DOHH2 (cell line): ENCODE measurements around the gene MADD.

Experiments
- H3F3A ChIP-seq: fragments of 200-600 bp; sonication (generic), shearing (Covaris generic); 2 replicates; pipeline ENCODE4 v1.6.0; 2016; ENCODE audit warnings: antibody characterized with exemption, mild to moderate bottlenecking; ENCODE audit not compliant: control insufficient read depth, insufficient read depth
- H3K27ac ChIP-seq: fragments of 200-600 bp; sonication (generic); 2 replicates; pipeline ENCODE4 v1.5.1; 2014; ENCODE audit warnings: low read depth, mild to moderate bottlenecking, low read length, moderate library complexity
- H3K27me3 ChIP-seq: fragments of 200-600 bp; sonication (generic); 2 replicates; pipeline ENCODE4 v1.6.1; 2014; ENCODE audit warnings: mild to moderate bottlenecking, low read length, mixed read lengths; ENCODE audit not compliant: control insufficient read depth
- H3K36me3 ChIP-seq: fragments of 200-600 bp; sonication (generic); 2 replicates; pipeline ENCODE4 v1.6.1; 2014; ENCODE audit warnings: mild to moderate bottlenecking, low read length, moderate library complexity, mixed read lengths; ENCODE audit not compliant: control insufficient read depth
- H3K4me1 ChIP-seq: fragments of 200-600 bp; sonication (generic); 2 replicates; pipeline ENCODE4 v1.6.1; 2014; ENCODE audit warnings: mild to moderate bottlenecking, low read length, mixed read lengths; ENCODE audit not compliant: control insufficient read depth
- H3K4me2 ChIP-seq: fragments of 200-600 bp; sonication (generic); 2 replicates; pipeline ENCODE4 v1.6.0; 2014; ENCODE audit warnings: mild to moderate bottlenecking, low read length, moderate library complexity
- H3K4me3 ChIP-seq: fragments of 200-600 bp; sonication (generic); 2 replicates; pipeline ENCODE4 v1.5.1; 2014; ENCODE audit warnings: mild to moderate bottlenecking, low read length, mixed read lengths
- H3K79me2 ChIP-seq: fragments of 200-600 bp; sonication (generic); 2 replicates; pipeline ENCODE4 v1.6.1; 2014; ENCODE audit warnings: mild to moderate bottlenecking, low read length, mixed read lengths; ENCODE audit not compliant: control insufficient read depth
- H3K9me2 ChIP-seq: fragments of 200-600 bp; sonication (generic); replicated peaks from 2 replicates; pipeline ENCODE4 v1.6.1; 2014; ENCODE audit warnings: mild to moderate bottlenecking, low read length, mixed read lengths; ENCODE audit not compliant: control insufficient read depth
- H3K9me3 ChIP-seq: fragments of 200-600 bp; sonication (generic); 2 replicates; pipeline ENCODE4 v1.6.1; 2014; ENCODE audit warnings: antibody characterized with exemption, low read length, mixed read lengths; ENCODE audit not compliant: control insufficient read depth, insufficient read depth
- H4K20me1 ChIP-seq: fragments of 200-600 bp; sonication (generic); 2 replicates; pipeline ENCODE4 v1.6.0; 2014; ENCODE audit warnings: low read depth, mild to moderate bottlenecking, antibody characterized with exemption, low read length, moderate library complexity; ENCODE audit not compliant: control insufficient read depth, insufficient read depth
- EZH2phosphoT487 ChIP-seq: fragments of 200-600 bp; sonication (generic); IDR thresholded peaks from 2 replicates; pipeline ENCODE4 v1.6.1; 2017; ENCODE audit warnings: borderline replicate concordance, mild to moderate bottlenecking, antibody characterized with exemption, low read length, moderate library complexity, mixed read lengths
- TF ChIP-seq, protein P1 (sequence below): fragments of 200-600 bp; sonication (generic); IDR thresholded peaks from one replicate; pipeline ENCODE4 v1.5.1; 2014; ENCODE audit warnings: antibody characterized with exemption, mild to moderate bottlenecking, low read depth, low read length; ENCODE audit not compliant: poor library complexity, severe bottlenecking

Gene MADD

DNA sequence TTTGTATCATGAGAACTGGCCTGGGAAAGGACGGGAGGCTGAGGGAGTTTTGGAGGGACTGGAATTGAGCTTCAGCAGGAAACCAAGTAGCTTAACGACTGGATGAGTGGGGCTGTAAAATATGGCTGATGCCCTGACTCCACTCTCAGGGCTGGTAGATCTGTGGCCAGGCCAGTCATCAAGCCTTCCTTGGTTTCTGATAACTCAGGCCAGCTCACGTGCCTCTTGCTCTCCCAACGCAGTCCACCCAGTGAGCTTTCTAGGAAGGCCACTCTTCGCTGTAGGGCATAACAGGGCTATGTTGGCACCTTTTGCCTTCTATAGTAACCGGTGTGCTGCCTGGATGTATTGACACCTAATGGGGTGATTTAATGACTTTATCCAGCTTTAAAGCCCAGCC, 5.8 kb upstream of the MADD start:
- H3K4me2 ChIP-seq: no peak overlapping the region
- no peaks in the 10 kb centered on the region for H3K27me3 ChIP-seq
- H3K9me3 ChIP-seq: no peaks in the 10 kb centered on the region
- no peaks in the 10 kb centered on the region for H3K79me2 ChIP-seq
- peaks cover 2% of the 10 kb centered on the region; the same call in 1 of the 2 replicates for H3F3A ChIP-seq
- TF ChIP-seq, protein P1, sequence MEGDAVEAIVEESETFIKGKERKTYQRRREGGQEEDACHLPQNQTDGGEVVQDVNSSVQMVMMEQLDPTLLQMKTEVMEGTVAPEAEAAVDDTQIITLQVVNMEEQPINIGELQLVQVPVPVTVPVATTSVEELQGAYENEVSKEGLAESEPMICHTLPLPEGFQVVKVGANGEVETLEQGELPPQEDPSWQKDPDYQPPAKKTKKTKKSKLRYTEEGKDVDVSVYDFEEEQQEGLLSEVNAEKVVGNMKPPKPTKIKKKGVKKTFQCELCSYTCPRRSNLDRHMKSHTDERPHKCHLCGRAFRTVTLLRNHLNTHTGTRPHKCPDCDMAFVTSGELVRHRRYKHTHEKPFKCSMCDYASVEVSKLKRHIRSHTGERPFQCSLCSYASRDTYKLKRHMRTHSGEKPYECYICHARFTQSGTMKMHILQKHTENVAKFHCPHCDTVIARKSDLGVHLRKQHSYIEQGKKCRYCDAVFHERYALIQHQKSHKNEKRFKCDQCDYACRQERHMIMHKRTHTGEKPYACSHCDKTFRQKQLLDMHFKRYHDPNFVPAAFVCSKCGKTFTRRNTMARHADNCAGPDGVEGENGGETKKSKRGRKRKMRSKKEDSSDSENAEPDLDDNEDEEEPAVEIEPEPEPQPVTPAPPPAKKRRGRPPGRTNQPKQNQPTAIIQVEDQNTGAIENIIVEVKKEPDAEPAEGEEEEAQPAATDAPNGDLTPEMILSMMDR: no peak
- no peak overlapping the region for H3K4me3 ChIP-seq
- no peaks in the 10 kb centered on the region for H3K36me3 ChIP-seq
- H3K9me2 ChIP-seq: no peaks in the 10 kb centered on the region
- H3K27ac ChIP-seq: no peak overlapping the region
- peaks cover 35% of the 10 kb centered on the region for H3K4me1 ChIP-seq
- no peaks in the 10 kb centered on the region for H4K20me1 ChIP-seq

DNA sequence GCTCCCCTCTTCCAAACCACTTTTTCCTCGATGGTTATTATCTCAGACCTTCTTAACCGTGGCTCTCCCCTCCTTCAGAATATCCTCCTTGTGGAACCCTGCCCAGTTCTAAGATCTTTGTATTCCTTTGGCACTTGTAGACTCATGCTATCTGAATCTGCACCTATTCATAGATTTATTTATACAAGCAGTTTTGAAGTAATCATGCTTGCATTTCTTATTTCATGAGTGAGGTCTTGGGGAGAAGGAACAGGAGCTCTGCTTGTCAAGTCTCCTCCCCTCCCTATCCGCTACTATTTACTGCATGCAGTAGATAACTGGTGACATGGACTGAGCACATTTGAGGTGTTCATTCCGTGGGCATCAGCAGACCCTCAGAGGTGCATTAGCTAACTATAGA, 5.4 kb upstream of the MADD start:
- Histone ChIP-seq H3K4me2 (no peak overlapping the region), H3K4me1 (peaks cover 34% of the 10 kb centered on the region)

GRCh38 chr11:47267876-47268275, 2.1 kb upstream of the MADD start:
- peaks cover 23% of the 10 kb centered on the region for H4K20me1 ChIP-seq
- no peaks in the 10 kb centered on the region for H3K9me2 ChIP-seq
- no peak overlapping the region for H3K4me3 ChIP-seq
- peaks cover 9% of the 10 kb centered on the region for H3F3A ChIP-seq
- peaks cover 56% of the 10 kb centered on the region for H3K4me1 ChIP-seq
- no peaks in the 10 kb centered on the region for H3K27me3 ChIP-seq
- no peak for TF ChIP-seq EZH2phosphoT487
- TF ChIP-seq, protein P1: no peak
- H3K9me3 ChIP-seq: no peaks in the 10 kb centered on the region
- no peaks in the 10 kb centered on the region for H3K36me3 ChIP-seq
- peaks cover 29% of the 10 kb centered on the region for H3K79me2 ChIP-seq
- no peak overlapping the region for H3K4me2 ChIP-seq
- H3K27ac ChIP-seq: no peak overlapping the region

More for the DNA sequence above, 5.4 kb upstream of the MADD start:
- H3K36me3 ChIP-seq: no peaks in the 10 kb centered on the region
- peaks cover 2% of the 10 kb centered on the region; the same call in 1 of the 2 replicates for H3F3A ChIP-seq
- no peaks in the 10 kb centered on the region for H3K79me2 ChIP-seq
- H4K20me1 ChIP-seq: no peaks in the 10 kb centered on the region
- H3K9me3 ChIP-seq: no peaks in the 10 kb centered on the region
- H3K27ac ChIP-seq: no peak overlapping the region
- no peak for TF ChIP-seq EZH2phosphoT487
- TF ChIP-seq, protein P1: no peak
- H3K4me3 ChIP-seq: no peak overlapping the region
- H3K9me2 ChIP-seq: no peaks in the 10 kb centered on the region
- H3K27me3 ChIP-seq: no peaks in the 10 kb centered on the region

GRCh38 chr11:47268448-47269001, 1.4 kb upstream of the MADD start:
- TF ChIP-seq, protein P1: no peak
- no peak for TF ChIP-seq EZH2phosphoT487
- peak overlapping the region; percentile 91 for H3K4me3 ChIP-seq

More at GRCh38 chr11:47268448-47269001, 1.4 kb upstream of the MADD start:
- Histone ChIP-seq H3K27me3 (no peaks in the 10 kb centered on the region), H3K9me2 (no peaks in the 10 kb centered on the region), H3K79me2 (peaks cover 36% of the 10 kb centered on the region), H4K20me1 (peaks cover 27% of the 10 kb centered on the region), H3F3A (peaks cover 9% of the 10 kb centered on the region), H3K9me3 (no peaks in the 10 kb centered on the region), H3K4me1 (peaks cover 59% of the 10 kb centered on the region), H3K4me2 (peak overlapping the region; percentile 98), H3K36me3 (no peaks in the 10 kb centered on the region), H3K27ac (peak overlapping the region; percentile 82)
